B cell (primary cell): ENCODE results near the gene FLYWCH2. TPM values are rescaled to one million over a fixed set of nuclear protein-coding genes. Genes with fewer than 3 reads are reported as not detected.

Experiments
- ATAC-seq: fragments of 200-7000 bp; cut with Tn5 transposase; one replicate; pipeline ENCODE4 v1.10.0; 2021; ENCODE audit warnings: low read depth, mild to moderate bottlenecking, moderate number of reproducible peaks, moderate library complexity
- CTCF ChIA-PET: fragments of 350-600 bp; sonication (Branson Sonifier 250); formaldehyde crosslinking; loops from one replicate; lab custom pipeline; 2021; ENCODE audit warnings: antibody characterized with exemption, inconsistent platforms; lab: Charles Lee
- POLR2A ChIA-PET: fragments of 350-600 bp; sonication (Branson Sonifier 250); formaldehyde crosslinking; loops from one replicate; lab custom pipeline; 2021; ENCODE audit warnings: antibody characterized with exemption; lab: Charles Lee
- DNase-seq: peaks from one replicate; pipeline ENCODE4 v3.0.0; 2013
- H2AFZ ChIP-seq: 2 replicates; pipeline ENCODE4 v1.6.1; 2012; ENCODE audit warnings: mild to moderate bottlenecking, low read depth, low read length; ENCODE audit not compliant: insufficient read depth, poor library complexity, severe bottlenecking
- H3K27ac ChIP-seq, 2 donors: 1 replicate in 1 of 2; 2 replicates in 1 of 2; pipeline ENCODE4 v1.5.1; 2012 to 2013; ENCODE audit warnings: low read length in 2 of 2, mild to moderate bottlenecking in 2 of 2, moderate library complexity in 1 of 2
- H3K27me3 ChIP-seq, 4 experiments: fragments of 200-600 bp in 1 of 4; sonication (generic) in 1 of 4; replicated peaks in 1 of 4; 1 replicate in 2 of 4; 2 replicates in 2 of 4; pipeline versions ENCODE4 v1.6.1 to v1.7.0; 2013 to 2016; ENCODE audit warnings: low read length in 3 of 4, mild to moderate bottlenecking in 2 of 4, mixed read lengths in 1 of 4, moderate library complexity in 1 of 4; ENCODE audit not compliant: insufficient read depth in 4 of 4, control insufficient read depth in 3 of 4; ENCODE audit errors: control extremely low read depth in 1 of 4
- H3K36me3 ChIP-seq, 2 experiments: replicated peaks in 1 of 2; 1 replicate in 1 of 2; 2 replicates in 1 of 2; pipeline versions ENCODE4 v1.6.1 to v1.7.1; 2013; ENCODE audit warnings: low read length in 1 of 2; ENCODE audit not compliant: insufficient read depth in 2 of 2, control insufficient read depth in 1 of 2; ENCODE audit errors: control extremely low read depth in 1 of 2, extremely low read depth in 1 of 2
- H3K4me1 ChIP-seq, 2 donors: fragments of 200-600 bp in 1 of 2; sonication (generic) in 1 of 2; 1 replicate in 1 of 2; 2 replicates in 1 of 2; pipeline versions ENCODE4 v1.5.1 to v1.6.1; 2013 to 2017; ENCODE audit warnings: low read length in 2 of 2; ENCODE audit not compliant: control insufficient read depth in 2 of 2, insufficient read depth in 2 of 2
- H3K4me2 ChIP-seq: replicated peaks from 2 replicates; pipeline ENCODE3; 2012; ENCODE audit warnings: mild to moderate bottlenecking, low read depth, low read length; ENCODE audit not compliant: poor library complexity, severe bottlenecking
- H3K4me3 ChIP-seq, 5 experiments: fragments of 200-600 bp in 1 of 5; sonication (generic) in 1 of 5; 1 replicate in 3 of 5; 2 replicates in 2 of 5; pipeline versions ENCODE4 v1.5.1 to v1.7.0; 2011 to 2016; ENCODE audit warnings: low read length in 4 of 5, mild to moderate bottlenecking in 4 of 5, low read depth in 2 of 5, control low read depth in 1 of 5, moderate library complexity in 1 of 5; ENCODE audit not compliant: insufficient read depth in 1 of 5; ENCODE audit errors: control extremely low read depth in 1 of 5, extremely low read depth in 1 of 5
- H3K79me2 ChIP-seq: fragments of 200-600 bp; sonication (generic); one replicate; pipeline ENCODE4 v1.6.0; 2016; ENCODE audit warnings: low read length; ENCODE audit not compliant: control insufficient read depth, insufficient read depth
- H3K9ac ChIP-seq: fragments of 200-600 bp; sonication (generic); 2 replicates; pipeline ENCODE4 v1.6.1; 2017; ENCODE audit warnings: mild to moderate bottlenecking, low read length, moderate library complexity
- H3K9me3 ChIP-seq, 3 donors: one replicate each; pipeline versions ENCODE4 v1.6.1 to v1.7.1; 2013; ENCODE audit warnings: low read length in 2 of 3; ENCODE audit not compliant: control insufficient read depth in 2 of 3, insufficient read depth in 1 of 3; ENCODE audit errors: control extremely low read depth in 1 of 3
- H4K20me1 ChIP-seq: 2 replicates; pipeline ENCODE4 v1.6.0; 2012; ENCODE audit warnings: mild to moderate bottlenecking, low read length; ENCODE audit not compliant: insufficient read depth, control insufficient read depth, poor library complexity, severe bottlenecking
- H3K27ac Mint-ChIP-seq: one replicate; pipeline ENCODE4 v1.8.0; 2021; ENCODE audit warnings: mixed read lengths
- H3K27me3 Mint-ChIP-seq: one replicate; pipeline ENCODE4 v1.8.0; 2021; ENCODE audit warnings: mixed read lengths
- H3K4me1 Mint-ChIP-seq: one replicate; pipeline ENCODE4 v1.8.0; 2021; ENCODE audit warnings: mixed read lengths
- H3K4me3 Mint-ChIP-seq: one replicate; pipeline ENCODE4 v1.8.0; 2021; ENCODE audit warnings: mixed read lengths
- H3K9me3 Mint-ChIP-seq: one replicate; pipeline ENCODE4 v1.8.0; 2022; ENCODE audit warnings: mixed read lengths; ENCODE audit not compliant: insufficient read depth
- EZH2 ChIP-seq: IDR thresholded peaks from 2 replicates; pipeline ENCODE4 v1.6.1; 2012; ENCODE audit warnings: borderline replicate concordance, low read depth, mild to moderate bottlenecking, moderate library complexity, low read length; ENCODE audit not compliant: insufficient read depth, poor library complexity, severe bottlenecking
- WGBS: methylation state at CpG from one replicate; pipeline ENCODE4 v1.1.5; 2013; ENCODE audit warnings: missing lambda C conversion rate; ENCODE audit not compliant: insufficient coverage; 5-methylcytosine and 5-hydroxymethylcytosine counted together
- intact Hi-C: fragments of 100-400 bp; cut with micrococcal nuclease; formaldehyde crosslinking; loops from one replicate; pipeline ENCODE4 v1.10.0; 2022
- polyA plus RNA-seq: library from polyadenylated mRNA; depleted of rRNA; stranded (reverse); fragments of >200 nt; gene quantifications from 2 replicates; pipeline ENCODE4 v1.2.3, GENCODE V29; 2012
- total RNA-seq, 2 donors: library from RNA; stranded (reverse); fragments of 120-200 nt in 1 of 2; gene quantifications; 1 replicate in 1 of 2; 2 replicates in 1 of 2; pipeline versions ENCODE4 v1.2.3 to v1.2.4, GENCODE V29; 2013 to 2022
- TF ChIP-seq, protein P1 (sequence below): fragments of 200-600 bp; IDR thresholded peaks from one replicate; pipeline ENCODE4 v1.8.0; 2022; ENCODE audit warnings: antibody characterized with exemption, mild to moderate bottlenecking

Gene FLYWCH2
- total and polyA plus RNA-seq, 2 donors (not counting 1 experiment from before 2014, with no cell fraction given), result 22.3 to 24.1 TPM

- H3K36me3 ChIP-seq, result peaks cover 0 to 7% of the 10 kb centered on the region in 2 experiments
- no peak overlapping the region for H3K27ac Mint-ChIP-seq
- no peak for DNase-seq
- no peak overlapping the region for H3K4me2 ChIP-seq
- WGBS, result 85% methylated on average over 11 of the region's 13 CpGs
- no peak overlapping the region for H3K4me3 ChIP-seq
- intact Hi-C loops, result no loop called here
- H3K4me1 ChIP-seq, result peaks cover 11 to 20% of the 10 kb centered on the region in 2 donors
- H3K27me3 Mint-ChIP-seq, result no peaks in the 10 kb centered on the region
- CTCF ChIA-PET, result interaction anchor here (0.8 to 1.6 kb wide), 3 partner anchors 38 to 77 kb away, joined by 3 to 4 read pairs (median 3); no protein-coding TSS in a partner anchor
- H3K9me3 ChIP-seq, result peaks cover 0 to 3% (median 0%) of the 10 kb centered on the region in 3 donors
- H3K4me1 Mint-ChIP-seq, result peaks cover 22% of the 10 kb centered on the region
- H3K9me3 Mint-ChIP-seq, result no peaks in the 10 kb centered on the region
- H3K27me3 ChIP-seq, result no peaks in the 10 kb centered on the region
- H3K27ac ChIP-seq, result no peak overlapping the region
- H2AFZ ChIP-seq, result no peak overlapping the region
- no peak for ATAC-seq
- H3K9ac ChIP-seq, result no peak overlapping the region
- H3K79me2 ChIP-seq, result peaks cover 10% of the 10 kb centered on the region
- no peaks in the 10 kb centered on the region for H4K20me1 ChIP-seq
- H3K4me3 Mint-ChIP-seq, result no peak overlapping the region
- POLR2A ChIA-PET, result no interaction called here
- TF ChIP-seq, protein P1, sequence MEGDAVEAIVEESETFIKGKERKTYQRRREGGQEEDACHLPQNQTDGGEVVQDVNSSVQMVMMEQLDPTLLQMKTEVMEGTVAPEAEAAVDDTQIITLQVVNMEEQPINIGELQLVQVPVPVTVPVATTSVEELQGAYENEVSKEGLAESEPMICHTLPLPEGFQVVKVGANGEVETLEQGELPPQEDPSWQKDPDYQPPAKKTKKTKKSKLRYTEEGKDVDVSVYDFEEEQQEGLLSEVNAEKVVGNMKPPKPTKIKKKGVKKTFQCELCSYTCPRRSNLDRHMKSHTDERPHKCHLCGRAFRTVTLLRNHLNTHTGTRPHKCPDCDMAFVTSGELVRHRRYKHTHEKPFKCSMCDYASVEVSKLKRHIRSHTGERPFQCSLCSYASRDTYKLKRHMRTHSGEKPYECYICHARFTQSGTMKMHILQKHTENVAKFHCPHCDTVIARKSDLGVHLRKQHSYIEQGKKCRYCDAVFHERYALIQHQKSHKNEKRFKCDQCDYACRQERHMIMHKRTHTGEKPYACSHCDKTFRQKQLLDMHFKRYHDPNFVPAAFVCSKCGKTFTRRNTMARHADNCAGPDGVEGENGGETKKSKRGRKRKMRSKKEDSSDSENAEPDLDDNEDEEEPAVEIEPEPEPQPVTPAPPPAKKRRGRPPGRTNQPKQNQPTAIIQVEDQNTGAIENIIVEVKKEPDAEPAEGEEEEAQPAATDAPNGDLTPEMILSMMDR, result no peak
- TF ChIP-seq EZH2, result no peak
Measured at GRCh38 chr16:2915196-2915929, 32.3 kb downstream of the FLYWCH2 start.
